Liver (tissue), 10 donors: ENCODE measurements around the gene ST8SIA6. TPM values are rescaled to one million over a fixed set of nuclear protein-coding genes. Genes with fewer than 3 reads are reported as not detected.

Experiments used
- DNase-seq: peaks from one replicate; pipeline ENCODE4 v3.0.0-alpha.2; 2017; ENCODE audit warnings: low spot score
- H3K27ac ChIP-seq, 2 donors: one replicate each; pipeline ENCODE4 v1.7.0; 2013; ENCODE audit warnings: inconsistent platforms in 2 of 2, low read length in 2 of 2, control low read depth in 1 of 2, low read depth in 1 of 2, mild to moderate bottlenecking in 1 of 2
- H3K27me3 ChIP-seq, 4 donors: one replicate each; pipeline versions ENCODE4 v1.6.1 to v1.7.0; 2013; ENCODE audit warnings: low read length in 3 of 4, inconsistent platforms in 1 of 4, mild to moderate bottlenecking in 1 of 4, moderate library complexity in 1 of 4; ENCODE audit not compliant: control insufficient read depth in 4 of 4, insufficient read depth in 4 of 4
- H3K36me3 ChIP-seq, 4 donors: one replicate each; pipeline versions ENCODE4 v1.6.1 to v1.7.0; 2013; ENCODE audit warnings: low read length in 3 of 4, mild to moderate bottlenecking in 3 of 4, low read depth in 1 of 4, moderate library complexity in 1 of 4; ENCODE audit not compliant: control insufficient read depth in 4 of 4, insufficient read depth in 3 of 4
- H3K4me1 ChIP-seq, 4 donors: one replicate each; pipeline versions ENCODE4 v1.6.1 to v1.7.0; 2013; ENCODE audit warnings: low read length in 3 of 4, mild to moderate bottlenecking in 3 of 4, moderate library complexity in 1 of 4; ENCODE audit not compliant: control insufficient read depth in 4 of 4, insufficient read depth in 4 of 4
- H3K4me3 ChIP-seq, 3 donors: one replicate each; pipeline versions ENCODE4 v1.6.1 to v1.7.0; 2013; ENCODE audit warnings: low read length in 3 of 3, control low read depth in 1 of 3, low read depth in 1 of 3, mild to moderate bottlenecking in 1 of 3
- H3K9ac ChIP-seq, 2 donors: one replicate each; pipeline ENCODE4 v1.7.0; 2013; ENCODE audit warnings: low read length in 2 of 2, mild to moderate bottlenecking in 2 of 2, moderate library complexity in 2 of 2, control low read depth in 1 of 2, low read depth in 1 of 2
- H3K9me3 ChIP-seq, 4 donors: one replicate each; pipeline versions ENCODE4 v1.6.1 to v1.7.0; 2013; ENCODE audit warnings: low read length in 3 of 4; ENCODE audit not compliant: control insufficient read depth in 4 of 4
- ATF3 ChIP-seq: IDR thresholded peaks from 2 replicates; pipeline ENCODE4 v1.6.1; 2016; ENCODE audit warnings: antibody characterized with exemption
- CTCF ChIP-seq: fragments of 150-350 bp; IDR thresholded peaks from 2 replicates; pipeline ENCODE4 v1.5.1; 2017; ENCODE audit warnings: improper control_type of control experiment, low read depth, low read length; ENCODE audit not compliant: missing input control
- EGR1 ChIP-seq, 2 donors: IDR thresholded peaks; 2 replicates each; pipeline ENCODE4 v1.6.1; 2016 to 2018; ENCODE audit warnings: antibody characterized with exemption in 2 of 2, low read depth in 2 of 2
- FOXA1 ChIP-seq: IDR thresholded peaks from 2 replicates; pipeline ENCODE4 v1.6.1; 2016; ENCODE audit warnings: antibody characterized with exemption
- FOXA2 ChIP-seq: IDR thresholded peaks from 2 replicates; pipeline ENCODE4 v1.6.1; 2016; ENCODE audit warnings: antibody characterized with exemption
- GABPA ChIP-seq, 2 donors: IDR thresholded peaks in 1 of 2; conservative IDR thresholded peaks in 1 of 2; 2 replicates each; pipeline ENCODE4 v1.6.1; 2016; ENCODE audit warnings: antibody characterized with exemption in 2 of 2, mild to moderate bottlenecking in 1 of 2, moderate library complexity in 1 of 2
- HNF4A ChIP-seq, 2 donors: conservative IDR thresholded peaks; 2 replicates each; pipeline ENCODE4 v1.6.1; 2016; ENCODE audit warnings: antibody characterized with exemption in 2 of 2, mild to moderate bottlenecking in 2 of 2
- HNF4G ChIP-seq: IDR thresholded peaks from 2 replicates; pipeline ENCODE4 v1.6.1; 2016; ENCODE audit warnings: antibody characterized with exemption
- JUND ChIP-seq, 2 donors: IDR thresholded peaks; 2 replicates each; pipeline ENCODE4 v1.6.1; 2016; ENCODE audit warnings: antibody characterized with exemption in 2 of 2
- MAX ChIP-seq: IDR thresholded peaks from 2 replicates; pipeline ENCODE4 v1.6.1; 2016; ENCODE audit warnings: antibody characterized with exemption
- NR2F2 ChIP-seq: IDR thresholded peaks from 2 replicates; pipeline ENCODE4 v1.6.1; 2016; ENCODE audit warnings: antibody characterized with exemption
- RAD21 ChIP-seq, 2 donors: IDR thresholded peaks; 2 replicates each; pipeline ENCODE4 v1.6.1; 2016; ENCODE audit warnings: antibody characterized with exemption in 2 of 2, mild to moderate bottlenecking in 2 of 2
- REST ChIP-seq: IDR thresholded peaks from 2 replicates; pipeline ENCODE4 v1.6.1; 2016; ENCODE audit warnings: antibody characterized with exemption, mild to moderate bottlenecking
- RXRA ChIP-seq, 2 donors: IDR thresholded peaks; 2 replicates each; pipeline ENCODE4 v1.6.1; 2017 to 2018; ENCODE audit warnings: antibody characterized with exemption in 2 of 2, mild to moderate bottlenecking in 1 of 2
- SP1 ChIP-seq: IDR thresholded peaks from 2 replicates; pipeline ENCODE4 v1.6.1; 2018; ENCODE audit warnings: antibody characterized with exemption, mild to moderate bottlenecking
- TAF1 ChIP-seq: conservative IDR thresholded peaks from 2 replicates; pipeline ENCODE4 v1.6.1; 2016; ENCODE audit warnings: antibody characterized with exemption, mild to moderate bottlenecking
- YY1 ChIP-seq: IDR thresholded peaks from 2 replicates; pipeline ENCODE4 v1.6.1; 2016; ENCODE audit warnings: antibody characterized with exemption, mild to moderate bottlenecking
- ZBTB33 ChIP-seq: IDR thresholded peaks from 2 replicates; pipeline ENCODE4 v1.6.1; 2016; ENCODE audit warnings: antibody characterized with exemption
- WGBS: extraction: QIAGEN DNeasy Blood & Tissue Kit; methylation state at CpG from one replicate; pipeline ENCODE4 v1.1.7; 2013; 5-methylcytosine and 5-hydroxymethylcytosine counted together
- polyA plus RNA-seq, 2 donors: library from polyadenylated mRNA; stranded (reverse) in 1 of 2; unstranded in 1 of 2; fragments of 200-250 nt in 1 of 2; fragments of >200 nt in 1 of 2; fragmentation: Nextera tagmentation in 1 of 2; extraction: Ambion mirVana in 1 of 2; gene quantifications; one replicate each; pipeline versions ENCODE4 v1.2.1 to v1.2.3, GENCODE V29; 2013 to 2015
- small RNA-seq: library from RNA; depleted of rRNA; stranded (forward); fragments of <200 nt; gene quantifications from one replicate; pipeline ENCODE3, GENCODE V24; 2014
- total RNA-seq, 2 donors: library from RNA; depleted of rRNA; stranded (reverse); fragments of >200 nt; gene quantifications; one replicate each; pipeline ENCODE4 v1.2.3, GENCODE V29; 2014
- donor health status: healthy.
- donor health status: healthy.
- donor health status: healthy.
- donor health status: healthy.
- donor health status: healthy.

Gene ST8SIA6
- total and polyA plus RNA-seq, 4 donors, result 0.53 to 5.8 (median 1.0) TPM

GRCh38 chr10:17272648-17273047, 181.7 kb downstream of the ST8SIA6 start:
- H3K4me1 ChIP-seq, result no peaks in the 10 kb centered on the region
- H3K9me3 ChIP-seq, result peaks cover 0 to 10% (median 1%) of the 10 kb centered on the region in 4 donors
- H3K27ac ChIP-seq, result no peak overlapping the region
- TF ChIP-seq HNF4A (conservative IDR thresholded peaks at IDR 0.05), result no peak
- no peak for TF ChIP-seq FOXA1
- no peak for TF ChIP-seq REST
- no peak for TF ChIP-seq SP1
- TF ChIP-seq RXRA (IDR thresholded peaks at IDR 0.05), result no peak
- TF ChIP-seq ZBTB33, result no peak
- no peak for TF ChIP-seq TAF1
- TF ChIP-seq FOXA2, result no peak
- no peak for TF ChIP-seq EGR1 (IDR thresholded peaks at IDR 0.05; ENCODE audit: low read depth in 2 of 2)
- no peak for TF ChIP-seq ATF3
- no peak for TF ChIP-seq YY1
- no peak for TF ChIP-seq CTCF
- TF ChIP-seq HNF4G, result no peak
- TF ChIP-seq MAX, result no peak
- no peak for TF ChIP-seq GABPA (IDR thresholded peaks at IDR 0.05 in 1 of 2, conservative IDR thresholded peaks at IDR 0.05 in 1 of 2)
- no peak for TF ChIP-seq JUND (IDR thresholded peaks at IDR 0.05)
- no peak for TF ChIP-seq NR2F2
- TF ChIP-seq RAD21 (IDR thresholded peaks at IDR 0.05), result no peak
- H3K9ac ChIP-seq, result no peak overlapping the region
- H3K4me3 ChIP-seq, result no peak overlapping the region
- H3K36me3 ChIP-seq, result no peaks in the 10 kb centered on the region
- DNase-seq, result no peak
- H3K27me3 ChIP-seq, result no peaks in the 10 kb centered on the region
- WGBS, result 95% methylated on average over 12 of the region's 12 CpGs

Small RNAs within 50 kb of the gene (small RNA-seq; reads per million reads assigned to genes)
- gene RF00019, result not detected

Other genes starting within 250 kb of the ST8SIA6 start
- 100 to 1,000 TPM in 1 of 2 donors, 10 to 100 TPM in 1; 78.1 to 212 TPM for gene VIM, start 226.4 kb downstream of the ST8SIA6 start, total RNA-seq
- 100 to 1,000 TPM in 1 of 2 donors, 10 to 100 TPM in 1; 42.5 to 123 TPM for gene VIM, start 226.4 kb downstream of the ST8SIA6 start, polyA plus RNA-seq
- 1 to 10 TPM; 2.2 to 7.8 TPM for gene HACD1, start 162.8 kb upstream of the ST8SIA6 start, total RNA-seq
- gene HACD1, start 162.8 kb upstream of the ST8SIA6 start, polyA plus RNA-seq, result 1 to 10 TPM; 1.0 to 1.3 TPM
- 10 to 100 TPM in 1 of 2 donors, 1 to 10 TPM in 1; 8.3 to 32.4 TPM for gene STAM, start 189.6 kb upstream of the ST8SIA6 start, total RNA-seq
- 1 to 10 TPM; 4.9 to 5.1 TPM for gene STAM, start 189.6 kb upstream of the ST8SIA6 start, polyA plus RNA-seq